GM08714 (cell line): ENCODE data around the gene ANKDD1B.
"Not testable (repeated sequence)": the region's sequence is repeated elsewhere in the genome, so short reads cannot be mapped to it uniquely, and the experiment has no call there.

ENCODE experiments used
- H3K4me3 ChIP-seq: fragments of 200-500 bp; sonication (Bioruptor generic); 2 replicates; pipeline ENCODE4 v1.5.1; 2014; ENCODE audit warnings: mild to moderate bottlenecking, low read length, inconsistent platforms
- ZNF274 ChIP-seq: IDR thresholded peaks from 2 replicates; pipeline ENCODE4 v1.6.1; 2012; ENCODE audit warnings: mild to moderate bottlenecking, low read depth, low read length

The ANKDD1B gene

DNA sequence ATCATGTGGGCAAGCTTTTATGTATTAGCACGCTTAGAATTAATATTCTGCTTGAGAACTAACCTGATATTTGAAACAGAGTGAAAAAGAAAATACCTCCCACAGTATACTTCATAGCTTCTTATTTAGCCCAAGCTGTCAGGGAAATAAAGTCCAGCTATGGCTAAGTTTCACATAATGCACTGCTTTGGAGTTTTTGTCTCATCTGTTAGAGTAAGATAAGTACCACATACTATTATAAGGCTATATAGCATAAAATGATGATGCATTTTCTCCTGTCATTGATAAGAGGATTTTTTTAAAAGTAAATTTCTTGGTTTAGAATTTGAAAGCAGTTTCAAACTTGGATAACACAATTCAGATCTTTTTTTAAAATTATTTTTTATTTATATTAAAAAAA, 2.4 kb upstream of the ANKDD1B start:
- no peak for TF ChIP-seq ZNF274
- no peak overlapping the region for H3K4me3 ChIP-seq

DNA sequence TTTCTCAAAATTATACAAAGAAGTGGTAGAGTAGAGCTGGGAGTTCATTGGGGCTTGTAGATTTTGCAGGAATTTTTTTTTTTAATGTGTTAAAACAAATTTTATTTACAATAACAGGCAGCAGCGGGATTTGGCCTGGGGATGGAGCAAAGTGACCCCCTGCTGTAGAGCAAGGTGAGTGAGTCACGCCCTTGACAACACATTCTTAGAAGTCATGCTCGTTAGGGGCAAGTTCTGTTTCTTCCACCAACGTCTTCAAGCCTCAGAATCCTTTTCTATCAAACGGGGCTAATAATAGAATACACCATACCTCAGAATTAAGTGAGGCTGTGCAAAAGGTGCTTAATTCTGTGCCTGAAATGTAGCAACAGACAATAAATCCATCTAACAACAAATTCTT, 1.1 kb upstream of the ANKDD1B start:
- no peak overlapping the region for H3K4me3 ChIP-seq
- TF ChIP-seq ZNF274: no peak

DNA sequence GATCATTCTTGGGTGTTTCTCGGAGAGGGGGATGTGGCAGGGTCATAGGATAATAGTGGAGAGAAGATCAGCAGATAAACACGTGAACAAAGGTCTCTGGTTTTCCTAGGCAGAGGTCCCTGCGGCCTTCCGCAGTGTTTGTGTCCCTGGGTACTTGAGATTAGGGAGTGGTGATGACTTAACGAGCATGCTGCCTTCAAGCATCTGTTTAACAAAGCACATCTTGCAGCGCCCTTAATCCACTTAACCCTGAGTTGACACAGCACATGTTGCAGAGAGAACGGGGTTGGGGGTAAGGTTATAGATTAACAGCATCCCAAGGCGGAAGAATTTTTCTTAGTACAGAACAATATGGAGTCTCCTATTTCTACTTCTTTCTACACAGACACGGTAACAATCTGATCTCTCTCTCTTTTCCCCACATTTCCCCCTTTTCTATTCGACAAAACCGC, 368 bp upstream of the ANKDD1B start:
- not testable (repeated sequence) for H3K4me3 ChIP-seq

DNA sequence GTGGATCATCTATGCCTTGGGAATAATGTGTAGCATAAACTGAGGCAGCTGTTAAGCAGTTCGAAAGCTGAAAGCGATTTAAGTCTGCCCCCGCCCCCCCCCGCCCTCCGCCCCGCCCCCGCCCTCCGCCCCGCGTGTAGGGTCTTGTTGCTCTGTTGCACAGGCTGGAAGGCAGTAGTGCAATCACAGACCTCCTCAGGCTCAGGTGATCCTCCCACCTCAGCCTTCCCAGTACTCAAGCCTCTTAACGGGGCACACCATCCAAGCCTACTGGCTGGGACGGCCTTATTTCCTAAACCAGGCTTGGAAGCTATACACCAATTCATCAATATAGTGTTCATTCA, 945 bp downstream of the ANKDD1B start:
- H3K4me3 ChIP-seq: no peak overlapping the region
- no peak for TF ChIP-seq ZNF274

DNA sequence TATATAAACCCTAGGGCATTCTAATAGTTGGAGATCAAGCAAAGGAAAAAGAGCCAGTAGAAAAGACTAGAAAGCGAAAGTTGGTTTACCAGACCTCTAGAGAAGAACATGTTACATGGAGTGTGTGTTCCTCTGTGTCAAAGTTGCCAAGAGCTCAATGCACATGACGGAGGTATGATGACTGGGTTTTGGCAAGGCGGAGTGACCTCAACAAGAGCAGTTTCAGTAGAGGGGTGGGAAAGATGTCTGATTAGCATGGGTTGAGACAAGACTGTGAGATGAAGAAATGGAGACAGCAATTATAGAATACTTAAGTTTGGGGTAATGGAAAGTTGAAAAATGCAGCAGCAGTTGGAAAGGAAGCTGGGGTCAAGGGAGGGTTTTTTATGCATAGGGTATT, 1.6 kb downstream of the ANKDD1B start:
- no peak for TF ChIP-seq ZNF274
- no peak overlapping the region for H3K4me3 ChIP-seq

DNA sequence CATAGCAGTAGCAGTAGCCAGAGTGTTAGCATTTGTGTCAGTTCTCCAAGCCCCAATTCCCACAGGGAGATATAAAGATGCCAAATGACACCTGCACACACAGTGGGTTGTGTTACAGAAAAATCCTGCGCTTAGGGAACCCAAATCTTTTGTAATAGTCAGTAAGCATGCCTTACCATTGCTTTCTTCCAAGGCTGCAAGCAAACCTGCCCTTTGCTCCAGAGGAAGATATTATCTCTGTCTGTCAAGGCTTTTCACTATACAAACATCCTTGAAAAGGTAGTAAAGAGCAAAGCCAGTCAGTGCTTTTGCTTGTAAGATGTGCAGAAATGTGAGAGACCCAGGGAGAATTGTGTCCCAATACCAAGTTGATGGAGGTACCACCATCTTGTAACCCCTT, 2.9 kb downstream of the ANKDD1B start:
- no peak overlapping the region for H3K4me3 ChIP-seq
- TF ChIP-seq ZNF274: no peak

DNA sequence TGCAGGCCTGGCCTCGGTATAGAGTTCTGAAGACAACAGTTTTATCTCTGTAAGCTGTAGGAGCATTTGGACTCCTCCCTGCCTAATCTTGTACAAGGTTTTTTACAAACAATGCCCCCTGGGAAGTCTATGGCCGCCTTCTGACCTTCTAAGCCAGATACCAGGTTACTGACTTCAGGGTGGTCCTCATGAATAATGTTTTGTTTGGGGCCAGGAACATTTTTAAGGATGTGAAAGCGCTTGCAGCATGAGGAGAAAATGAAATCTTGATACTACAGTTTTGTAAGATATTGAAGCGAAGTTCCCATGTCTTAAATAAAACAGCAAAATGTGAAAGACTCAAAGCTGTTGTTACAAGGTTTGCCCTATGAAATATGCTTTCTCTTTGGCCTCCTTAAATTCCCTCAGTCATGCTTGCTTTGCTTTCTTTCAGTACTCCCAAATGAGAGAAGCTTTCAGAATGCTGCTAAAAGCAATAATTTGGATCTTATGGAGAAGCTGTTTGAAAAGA, 5.2 kb downstream of the ANKDD1B start:
- no peak for TF ChIP-seq ZNF274

DNA sequence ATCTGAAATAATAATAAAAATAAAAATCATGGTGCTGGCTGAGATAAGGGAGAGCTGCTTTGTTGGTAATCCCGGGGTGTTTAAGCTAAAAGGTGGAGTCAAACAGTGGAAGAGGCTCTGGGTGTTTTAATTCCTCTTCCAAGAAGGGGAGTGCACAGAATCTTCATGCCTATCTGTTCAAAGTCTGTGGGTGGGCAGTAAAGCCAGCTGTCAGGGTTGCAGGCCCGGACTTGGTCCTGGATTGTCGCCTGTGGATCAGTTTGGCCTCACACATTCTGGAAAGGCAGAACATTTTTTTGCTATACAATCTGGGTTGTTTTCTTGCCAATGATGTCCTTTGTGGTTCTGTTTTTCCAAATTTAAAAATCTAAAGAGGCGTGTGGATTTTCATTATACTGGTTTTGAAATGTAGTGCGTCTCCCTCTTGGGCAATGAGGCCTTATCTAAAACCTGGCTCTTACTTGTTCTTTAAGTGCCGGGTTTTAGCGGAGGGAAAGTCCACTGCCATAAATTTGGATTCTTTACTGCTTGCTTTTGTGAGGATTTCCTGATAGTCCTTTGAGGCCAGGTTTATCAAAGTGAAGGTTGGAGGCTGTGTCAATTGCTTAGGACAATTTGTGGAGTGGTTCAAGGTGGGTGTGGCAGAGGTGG, 5.8 kb downstream of the ANKDD1B start:
- H3K4me3 ChIP-seq: no peak overlapping the region
- no peak for TF ChIP-seq ZNF274

More for the DNA sequence above, 5.2 kb downstream of the ANKDD1B start:
- no peak overlapping the region for H3K4me3 ChIP-seq

DNA sequence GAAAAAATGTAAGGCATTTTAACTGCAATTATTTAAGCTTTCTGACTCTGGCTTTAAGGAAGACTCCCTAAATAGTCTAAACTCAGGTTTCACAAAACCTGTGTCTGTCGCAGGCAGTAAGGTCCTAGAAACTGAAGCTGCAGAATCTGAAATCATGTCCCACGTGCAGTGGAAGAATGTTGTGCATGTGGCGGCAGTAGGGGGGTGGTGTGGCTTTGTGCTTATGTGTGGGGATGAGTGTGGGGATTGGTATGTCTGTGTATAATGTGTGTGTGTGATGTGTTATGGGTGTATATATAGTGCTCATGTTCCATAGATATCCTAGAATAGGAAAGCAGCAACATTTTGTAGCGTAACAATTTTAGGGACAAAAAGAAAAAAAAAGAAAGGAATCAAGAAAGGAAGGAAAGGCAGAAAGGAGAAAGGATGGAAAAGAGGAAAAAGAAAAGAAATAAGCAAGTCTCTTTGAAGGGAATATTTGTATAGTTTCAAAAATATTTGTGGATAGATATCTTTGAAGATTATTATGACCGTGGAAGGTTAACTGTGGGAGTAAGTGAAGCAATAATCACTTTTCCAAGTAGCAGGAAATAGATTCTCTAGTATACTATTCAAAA, 6.6 kb downstream of the ANKDD1B start:
- H3K4me3 ChIP-seq: no peak overlapping the region
- no peak for TF ChIP-seq ZNF274

DNA sequence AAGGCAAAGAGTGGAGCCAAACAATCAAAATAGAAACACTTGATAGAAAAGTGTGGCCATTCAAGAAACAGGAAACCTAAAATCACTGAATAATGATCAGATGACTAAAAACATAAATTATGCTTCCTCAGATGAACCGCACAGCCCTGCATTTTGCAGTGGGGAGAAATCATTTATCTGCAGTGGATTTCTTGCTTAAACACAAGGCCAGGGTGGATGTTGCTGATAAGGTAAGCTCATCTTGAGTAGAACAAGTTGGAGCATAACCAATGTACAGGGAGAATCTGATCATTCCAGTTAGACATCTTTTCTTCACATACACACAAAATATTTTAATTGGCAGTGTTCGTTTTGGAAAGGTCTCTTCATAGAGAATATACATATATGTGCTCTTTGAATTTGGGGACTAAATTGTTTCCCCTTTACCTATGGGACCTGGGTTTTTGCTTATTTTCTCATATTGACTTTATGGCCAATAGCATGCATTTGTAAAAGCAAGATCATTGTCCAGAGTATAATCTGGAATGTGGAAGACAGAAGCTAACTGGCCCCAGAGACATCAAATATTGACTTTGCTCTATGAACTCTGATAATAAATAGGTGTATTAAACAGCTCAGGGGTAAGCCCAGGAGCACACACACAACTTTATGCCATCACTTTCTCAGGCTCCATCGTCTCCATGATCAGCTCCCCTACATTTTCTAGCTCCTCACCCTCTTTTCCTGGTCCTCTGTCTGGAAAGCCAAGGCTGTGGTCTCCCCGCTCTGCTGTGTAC, 9.1 kb downstream of the ANKDD1B start:
- TF ChIP-seq ZNF274: no peak
- H3K4me3 ChIP-seq: no peak overlapping the region

DNA sequence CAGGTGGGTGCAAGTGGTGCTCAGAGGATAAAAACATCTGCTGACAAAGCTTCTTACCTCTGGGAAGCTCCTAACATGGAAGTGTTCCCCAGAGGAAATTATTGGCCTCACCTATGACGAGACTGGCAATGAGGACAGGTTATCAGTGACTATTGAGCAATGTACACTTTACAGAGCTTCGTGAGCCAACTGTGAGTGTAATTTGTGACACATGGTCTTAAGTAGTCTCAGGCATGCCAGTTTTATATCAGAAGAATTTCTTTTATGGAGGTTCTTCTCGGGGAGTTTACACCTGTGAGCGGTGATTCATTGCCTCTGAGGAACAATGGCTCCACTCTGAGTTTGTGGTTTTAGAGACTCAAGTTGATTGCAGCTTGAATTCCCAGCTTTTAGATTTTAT, 11.3 kb downstream of the ANKDD1B start:
- no peak overlapping the region for H3K4me3 ChIP-seq
- TF ChIP-seq ZNF274: no peak

DNA sequence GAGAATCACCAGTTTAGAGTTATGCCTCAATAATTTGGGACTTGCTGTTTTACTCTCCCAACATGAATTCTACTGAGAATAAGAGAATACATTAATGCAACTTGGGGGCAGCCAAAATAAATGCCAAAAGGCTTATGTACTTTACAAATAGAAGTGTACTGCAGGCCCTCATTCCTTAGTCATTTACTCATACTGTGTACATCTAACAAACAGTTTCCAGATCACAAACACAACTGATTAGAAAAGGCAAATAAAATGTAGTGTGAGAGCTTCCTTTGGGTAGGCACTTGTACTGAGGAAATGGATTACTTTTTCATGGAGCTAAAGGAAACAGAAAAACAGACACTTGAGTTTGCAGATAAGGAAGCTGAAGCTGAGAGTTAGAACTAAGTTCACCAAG, 12.6 kb downstream of the ANKDD1B start:
- TF ChIP-seq ZNF274: no peak
- no peak overlapping the region for H3K4me3 ChIP-seq

DNA sequence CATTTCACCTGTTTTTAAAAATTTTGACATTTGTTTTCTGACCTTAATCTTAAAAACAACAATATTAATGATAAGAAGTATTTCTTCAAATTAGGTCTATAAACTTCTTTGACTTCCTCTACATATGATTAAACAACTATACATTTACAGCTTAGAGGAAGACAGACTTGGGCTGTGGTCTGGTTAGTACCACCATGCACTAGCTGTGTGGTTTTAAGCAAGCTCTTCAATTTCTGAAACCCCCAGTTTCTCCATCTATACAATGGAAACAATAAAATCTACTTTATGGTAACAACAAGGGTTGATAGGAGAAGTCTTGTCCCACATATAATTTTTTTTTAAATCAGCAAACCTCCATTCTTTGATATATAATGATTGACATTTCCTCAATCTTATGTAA, 15.7 kb downstream of the ANKDD1B start:
- H3K4me3 ChIP-seq: no peak overlapping the region
- no peak for TF ChIP-seq ZNF274

DNA sequence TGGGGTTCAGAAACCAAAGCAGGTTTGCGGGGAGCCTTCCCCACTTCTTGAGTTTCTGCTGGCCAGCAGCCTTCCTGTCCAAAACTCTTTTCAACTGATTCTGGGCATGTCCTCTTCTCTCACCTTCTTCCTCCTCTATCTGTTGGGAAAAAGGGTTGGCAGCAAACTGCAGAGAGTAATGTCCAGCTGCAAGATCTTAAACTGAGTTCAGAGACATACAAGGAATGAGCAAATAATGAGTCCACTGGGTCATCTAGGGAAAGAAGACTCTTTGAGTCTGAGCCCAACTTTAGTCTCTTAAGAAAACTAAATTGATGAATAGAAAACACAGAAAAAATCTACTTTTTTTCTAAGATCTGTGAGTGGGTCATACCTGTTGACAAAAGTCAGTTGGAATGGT, 16.5 kb downstream of the ANKDD1B start:
- no peak overlapping the region for H3K4me3 ChIP-seq
- no peak for TF ChIP-seq ZNF274

DNA sequence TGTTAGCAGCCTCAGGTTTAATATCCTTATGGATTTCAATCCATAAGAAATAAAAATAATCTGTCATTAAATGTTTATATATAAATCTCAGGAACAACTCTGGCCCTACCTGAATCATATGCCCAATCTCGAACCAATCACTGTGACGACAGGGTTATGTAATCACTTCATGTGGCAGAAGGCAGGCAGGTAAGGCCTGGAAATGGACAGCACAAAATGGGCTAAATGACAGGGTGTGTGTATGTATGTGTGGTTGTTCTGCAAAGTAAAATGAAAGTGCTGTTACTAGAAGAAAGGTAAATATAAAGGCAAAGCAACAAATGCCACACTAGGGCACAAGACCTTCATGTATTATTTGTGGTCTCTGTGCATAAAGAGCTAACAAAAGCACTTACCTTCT, 19.6 kb downstream of the ANKDD1B start:
- H3K4me3 ChIP-seq: no peak overlapping the region
- TF ChIP-seq ZNF274: no peak

DNA sequence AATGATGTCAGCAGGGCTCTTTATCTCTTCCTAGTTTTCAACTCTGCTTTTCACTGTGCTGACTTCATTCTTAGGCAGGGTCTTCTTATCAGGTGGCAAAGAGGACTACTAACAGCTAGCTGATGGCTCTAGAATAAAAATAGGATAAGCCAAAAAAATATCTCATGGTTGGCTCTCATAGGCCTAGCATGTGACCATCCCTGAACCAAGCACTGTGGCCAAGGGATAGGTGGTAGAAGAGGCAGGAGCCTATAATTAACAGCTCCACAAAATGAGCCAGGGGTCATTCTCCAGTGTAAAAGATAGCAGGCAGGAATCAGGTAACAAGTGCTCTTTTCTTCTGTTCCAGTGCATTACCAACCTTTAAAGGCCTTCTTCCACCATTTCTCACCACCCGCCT, 21.1 kb downstream of the ANKDD1B start:
- TF ChIP-seq ZNF274: no peak
- no peak overlapping the region for H3K4me3 ChIP-seq
